ENCODE data around the gene KCND2. TPM values are rescaled to one million over a fixed set of nuclear protein-coding genes. Genes with fewer than 3 reads are reported as not detected.

KCND2 gene
- total and polyA plus RNA-seq, 2 of the 8 experiments (the other 6 are each of a cell fraction or from before 2014, with no cell fraction given) = 4.6 to 7.7 TPM

GRCh38 chr7:120654241-120654640 lies 381.3 kb downstream of the KCND2 start:
- Histone ChIP-seq H3K23me2 (ENCODE audit: low read depth, low read length) (no peaks in the 10 kb centered on the region), H3K56ac (replicated peaks; ENCODE audit: insufficient read length, low read depth, low read length) (no peak overlapping the region), H3K79me2 (ENCODE audit: control insufficient read depth in 1 of 2, insufficient read depth in 2 of 2, low read length in 2 of 2) (no peaks in the 10 kb centered on the region), H2BK5ac (ENCODE audit: low read depth, low read length) (no peak overlapping the region), H2BK20ac (ENCODE audit: low read length) (no peak overlapping the region), H3K9ac (replicated peaks in 1 of 4; ENCODE audit: extremely low read depth in 1 of 4, low read depth in 3 of 4, low read length in 3 of 4) (no peak overlapping the region), H4K20me1 (replicated peaks in 1 of 2; ENCODE audit: control insufficient read depth in 1 of 2, insufficient read depth in 2 of 2, low read length in 2 of 2) (no peaks in the 10 kb centered on the region), H3K4me1 (replicated peaks in 1 of 4; ENCODE audit: control insufficient read depth in 3 of 4, insufficient read depth in 4 of 4, low read length in 3 of 4) (no peaks in the 10 kb centered on the region), H3K14ac (ENCODE audit: insufficient read length) (no peak overlapping the region), H2BK120ac (replicated peaks; ENCODE audit: low read depth, low read length) (no peak overlapping the region), H3K27ac (ENCODE audit: low read depth, low read length) (no peak overlapping the region), H4K91ac (replicated peaks; ENCODE audit: insufficient read length, low read length) (no peak overlapping the region), H2AFZ (ENCODE audit: low read length) (no peak overlapping the region), H3K27me3 (replicated peaks in 1 of 4; ENCODE audit: control insufficient read depth in 3 of 4, extremely low read depth in 1 of 4, insufficient read depth in 3 of 4, low read length in 3 of 4) (no peaks in the 10 kb centered on the region), H3K4me3 (ENCODE audit: extremely low read depth in 1 of 4, insufficient read depth in 2 of 4, low read depth in 3 of 4, low read length in 4 of 4) (no peak overlapping the region), H2AK5ac (ENCODE audit: low read depth, low read length) (no peak overlapping the region), H3K79me1 (ENCODE audit: low read depth, low read length) (no peaks in the 10 kb centered on the region), H3K4ac (replicated peaks; ENCODE audit: insufficient read length, low read depth, low read length) (no peak overlapping the region), H2BK12ac (ENCODE audit: low read depth, low read length) (no peak overlapping the region), H3K9me3 (ENCODE audit: insufficient read depth in 2 of 2, low read depth in 1 of 2, low read length in 1 of 2) (peaks cover 8 to 10% of the 10 kb centered on the region in 2 experiments), H3K23ac (ENCODE audit: insufficient read length) (no peak overlapping the region), H3K36me3 (ENCODE audit: control insufficient read depth in 2 of 4, insufficient read depth in 4 of 4, low read length in 3 of 4) (no peaks in the 10 kb centered on the region), H3K18ac (ENCODE audit: extremely low read depth, low read length) (no peak overlapping the region), H2BK15ac (ENCODE audit: low read length) (no peak overlapping the region), H4K8ac (ENCODE audit: extremely low read depth, insufficient read depth, low read length) (no peak overlapping the region), H4K5ac (ENCODE audit: insufficient read length, low read depth, low read length) (no peak overlapping the region), H3K4me2 (ENCODE audit: insufficient read depth in 1 of 2, low read depth in 2 of 2, low read length in 2 of 2) (no peak overlapping the region)
- DNase-seq (ENCODE audit: low read depth in 1 of 2, low spot score in 2 of 2) (no peak), FAIRE-seq (no peak)
- TF ChIP-seq, protein P1, sequence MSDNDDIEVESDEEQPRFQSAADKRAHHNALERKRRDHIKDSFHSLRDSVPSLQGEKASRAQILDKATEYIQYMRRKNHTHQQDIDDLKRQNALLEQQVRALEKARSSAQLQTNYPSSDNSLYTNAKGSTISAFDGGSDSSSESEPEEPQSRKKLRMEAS (IDR thresholded peaks at IDR 0.05) = no peak
- TF ChIP-seq SIX5 (IDR thresholded peaks at IDR 0.05; ENCODE audit: low read depth, low read length) = no peak
- TF ChIP-seq USF2 (IDR thresholded peaks at IDR 0.05; ENCODE audit: low read length) = no peak
- TF ChIP-seq, protein P2, sequence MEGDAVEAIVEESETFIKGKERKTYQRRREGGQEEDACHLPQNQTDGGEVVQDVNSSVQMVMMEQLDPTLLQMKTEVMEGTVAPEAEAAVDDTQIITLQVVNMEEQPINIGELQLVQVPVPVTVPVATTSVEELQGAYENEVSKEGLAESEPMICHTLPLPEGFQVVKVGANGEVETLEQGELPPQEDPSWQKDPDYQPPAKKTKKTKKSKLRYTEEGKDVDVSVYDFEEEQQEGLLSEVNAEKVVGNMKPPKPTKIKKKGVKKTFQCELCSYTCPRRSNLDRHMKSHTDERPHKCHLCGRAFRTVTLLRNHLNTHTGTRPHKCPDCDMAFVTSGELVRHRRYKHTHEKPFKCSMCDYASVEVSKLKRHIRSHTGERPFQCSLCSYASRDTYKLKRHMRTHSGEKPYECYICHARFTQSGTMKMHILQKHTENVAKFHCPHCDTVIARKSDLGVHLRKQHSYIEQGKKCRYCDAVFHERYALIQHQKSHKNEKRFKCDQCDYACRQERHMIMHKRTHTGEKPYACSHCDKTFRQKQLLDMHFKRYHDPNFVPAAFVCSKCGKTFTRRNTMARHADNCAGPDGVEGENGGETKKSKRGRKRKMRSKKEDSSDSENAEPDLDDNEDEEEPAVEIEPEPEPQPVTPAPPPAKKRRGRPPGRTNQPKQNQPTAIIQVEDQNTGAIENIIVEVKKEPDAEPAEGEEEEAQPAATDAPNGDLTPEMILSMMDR (IDR thresholded peaks at IDR 0.05; ENCODE audit: control extremely low read depth in 1 of 3, insufficient read depth in 1 of 3, low read depth in 1 of 3, low read length in 3 of 3) = no peak
- TF ChIP-seq FOSL1 (IDR thresholded peaks at IDR 0.05; ENCODE audit: insufficient read depth, low read depth, low read length) = no peak
- TF ChIP-seq JUND (IDR thresholded peaks at IDR 0.05; ENCODE audit: low read length) = no peak
- TF ChIP-seq KDM5A (IDR thresholded peaks at IDR 0.05; ENCODE audit: low read length) = no peak
- ChIA-PET CTCF (ENCODE audit: partially characterized antibody) (no interaction called here), POLR2A (ENCODE audit: partially characterized antibody) (no interaction called here)
